Lung (tissue), 12 donors: ENCODE data around the gene HES7. TPM values are rescaled to one million over a fixed set of nuclear protein-coding genes. Genes with fewer than 3 reads are reported as not detected.

ENCODE experiments used
- ATAC-seq: fragments of 200-7000 bp; cut with Tn5 transposase; one replicate; pipeline ENCODE4 v1.9.1; 2020; ENCODE audit warnings: moderate number of reproducible peaks; ENCODE audit not compliant: insufficient read depth, low FRiP score
- DNase-seq, 3 donors: peaks; one replicate each; pipeline ENCODE4 v3.0.0-alpha.2; 2013 to 2017
- H3K27ac ChIP-seq, 2 donors: one replicate each; pipeline ENCODE4 v1.5.1; 2013; ENCODE audit warnings: mild to moderate bottlenecking in 2 of 2, moderate library complexity in 2 of 2, control low read depth in 1 of 2, inconsistent platforms in 1 of 2, low read depth in 1 of 2, low read length in 1 of 2
- H3K27me3 ChIP-seq, 3 donors: one replicate each; pipeline ENCODE4 v1.5.1; 2013; ENCODE audit warnings: low read length in 2 of 3; ENCODE audit not compliant: control insufficient read depth in 3 of 3, insufficient read depth in 3 of 3
- H3K36me3 ChIP-seq, 4 donors: one replicate each; pipeline ENCODE4 v1.5.1; 2013; ENCODE audit warnings: low read length in 4 of 4, mild to moderate bottlenecking in 1 of 4, moderate library complexity in 1 of 4; ENCODE audit not compliant: control insufficient read depth in 4 of 4, insufficient read depth in 4 of 4
- H3K4me1 ChIP-seq, 5 donors: one replicate each; pipeline ENCODE4 v1.5.1; 2013; ENCODE audit warnings: low read length in 5 of 5, mild to moderate bottlenecking in 2 of 5, moderate library complexity in 1 of 5; ENCODE audit not compliant: control insufficient read depth in 5 of 5, insufficient read depth in 5 of 5
- H3K4me3 ChIP-seq: one replicate; pipeline ENCODE4 v1.5.1; 2013; ENCODE audit warnings: mild to moderate bottlenecking, control low read depth, moderate library complexity
- H3K9ac ChIP-seq, 2 donors: one replicate each; pipeline ENCODE4 v1.5.1; 2013; ENCODE audit warnings: low read length in 2 of 2, control low read depth in 1 of 2; ENCODE audit not compliant: insufficient read depth in 1 of 2
- H3K9me3 ChIP-seq, 4 donors: one replicate each; pipeline ENCODE4 v1.5.1; 2013; ENCODE audit warnings: low read length in 3 of 4, mild to moderate bottlenecking in 1 of 4, moderate library complexity in 1 of 4; ENCODE audit not compliant: control insufficient read depth in 4 of 4, insufficient read depth in 3 of 4
- CTCF ChIP-seq: IDR thresholded peaks from 2 replicates; pipeline ENCODE4 v1.5.1; 2012; ENCODE audit warnings: mild to moderate bottlenecking; ENCODE audit errors: control extremely low read depth, extremely low read depth
- WGBS, 2 donors: extraction: QIAGEN DNeasy Blood & Tissue Kit; methylation state at CpG; one replicate each; pipeline ENCODE4 v1.1.7; 2013; 5-methylcytosine and 5-hydroxymethylcytosine counted together
- polyA plus RNA-seq, 2 donors: library from polyadenylated mRNA; stranded (reverse); fragments of 200-250 nt; gene quantifications; one replicate each; pipeline ENCODE4 v1.2.1, GENCODE V29; 2013
- total RNA-seq, 2 donors: library from RNA; depleted of rRNA in 1 of 2; stranded (reverse); fragments of >200 nt in 1 of 2; gene quantifications; one replicate each; pipeline ENCODE4 v1.2.1, GENCODE V29; 2014 to 2021
- donor health status: control.
- donor health status: control.
- donor health status: Bipolar disorder and iron deficiency.
- donor health status: healthy.
- donor health status: DM: yes; HTN: yes; CAD: no.

Gene HES7
- total and polyA plus RNA-seq, 4 donors: 0.22 to 0.55 (median 0.28) TPM; not detected in 1

DNA sequence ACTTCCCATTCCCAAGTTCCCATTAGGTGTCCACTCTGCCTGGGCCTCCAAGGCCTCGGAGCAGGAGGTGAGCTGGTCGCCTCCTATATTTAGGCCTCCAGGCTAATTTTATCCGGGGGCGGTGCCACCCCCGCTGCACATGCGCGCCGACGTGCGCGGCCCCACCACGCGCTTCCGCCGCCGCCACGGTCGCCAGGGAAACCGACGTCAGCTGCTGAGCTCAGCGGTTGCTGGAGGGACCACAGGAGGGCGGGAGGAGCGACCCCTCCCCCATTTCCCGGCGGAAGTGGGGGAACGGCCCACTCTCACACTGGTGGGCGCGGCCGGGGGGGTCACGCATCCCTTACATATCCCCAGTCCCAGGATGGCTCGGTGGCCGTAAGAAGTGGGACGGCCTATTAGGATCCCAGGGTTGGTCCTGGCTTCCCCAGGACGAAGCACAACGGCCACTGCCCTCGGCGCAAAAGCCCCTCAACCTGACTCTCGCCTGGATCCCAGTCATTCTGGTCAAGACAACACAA, 27.3 kb upstream of the HES7 start:
- no peak for TF ChIP-seq CTCF
- Histone ChIP-seq H3K36me3 (peaks cover 28 to 44% (median 34%) of the 10 kb centered on the region in 4 donors), H3K9me3 (no peaks in the 10 kb centered on the region), H3K4me3 (peak overlapping the region; percentile 77), H3K4me1 (peaks cover 5 to 54% (median 29%) of the 10 kb centered on the region in 5 donors), H3K9ac (peak overlapping the region; percentile 95 to 97), H3K27me3 (no peaks in the 10 kb centered on the region), H3K27ac (peak overlapping the region; percentile 98 to 99)
- 1 to 3% methylated on average over 35 to 38 of the region's 38 CpGs for WGBS, 2 donors
- DNase-seq (peak; percentile 93 to 96 (median 96)), ATAC-seq (peak; percentile 51)

DNA sequence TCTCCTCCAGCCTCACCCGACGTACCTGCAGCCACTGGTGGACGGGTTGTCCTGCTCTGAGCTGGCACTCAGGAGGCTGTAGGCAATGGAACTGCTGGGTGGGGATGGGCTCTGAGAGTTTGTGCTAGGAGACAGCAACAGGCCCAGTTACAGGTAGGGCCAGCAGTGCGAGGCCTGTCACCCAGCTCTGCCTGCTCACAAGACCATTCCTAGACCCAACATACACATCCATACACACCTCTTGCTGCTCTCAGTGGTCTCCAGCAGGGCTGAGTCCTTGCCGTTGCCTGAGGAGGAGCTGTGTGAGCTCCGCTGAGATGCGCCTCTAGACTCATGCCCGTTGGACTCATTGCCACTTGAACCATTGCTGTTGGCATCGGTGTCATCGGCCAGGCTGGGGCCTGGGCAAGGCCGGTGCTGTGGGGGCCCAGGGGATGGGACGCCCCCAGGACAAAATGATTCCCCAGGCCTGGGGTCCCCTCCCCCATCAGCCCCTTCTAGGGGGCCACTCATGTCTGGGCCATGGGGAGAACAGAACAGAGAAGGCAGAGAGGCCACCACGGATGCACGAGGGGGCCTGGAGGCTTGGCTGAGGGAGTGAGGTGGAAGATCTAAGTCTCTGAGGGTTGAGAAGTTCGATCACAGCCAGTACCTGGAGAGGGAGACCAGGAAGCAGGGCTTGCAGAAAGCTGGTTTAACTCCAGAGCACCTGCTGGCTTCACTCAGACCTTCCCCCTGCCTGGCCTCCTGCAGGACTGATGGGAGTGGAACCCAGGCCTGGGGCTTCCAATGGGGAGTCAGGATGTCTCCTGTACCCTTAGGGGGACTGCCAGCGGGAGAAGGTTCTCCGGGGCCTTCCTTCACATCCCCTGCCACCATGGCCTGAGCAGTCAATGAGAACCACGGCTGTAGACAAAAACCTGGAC, 26.6 kb upstream of the HES7 start:
- 73 to 79% methylated on average over 18 of the region's 18 CpGs for WGBS, 2 donors
- no peak for DNase-seq
- ATAC-seq: no peak
- Histone ChIP-seq H3K27me3 (no peaks in the 10 kb centered on the region), H3K9me3 (no peaks in the 10 kb centered on the region), H3K4me3 (peak overlapping the region; percentile 77), H3K4me1 (peaks cover 5 to 48% (median 26%) of the 10 kb centered on the region in 5 donors), H3K9ac (peak overlapping the region in 1 of 2 donors; percentile 2), H3K36me3 (peaks cover 32 to 51% (median 38%) of the 10 kb centered on the region in 4 donors), H3K27ac (peak overlapping the region; percentile 77 to 99)
- no peak for TF ChIP-seq CTCF

DNA sequence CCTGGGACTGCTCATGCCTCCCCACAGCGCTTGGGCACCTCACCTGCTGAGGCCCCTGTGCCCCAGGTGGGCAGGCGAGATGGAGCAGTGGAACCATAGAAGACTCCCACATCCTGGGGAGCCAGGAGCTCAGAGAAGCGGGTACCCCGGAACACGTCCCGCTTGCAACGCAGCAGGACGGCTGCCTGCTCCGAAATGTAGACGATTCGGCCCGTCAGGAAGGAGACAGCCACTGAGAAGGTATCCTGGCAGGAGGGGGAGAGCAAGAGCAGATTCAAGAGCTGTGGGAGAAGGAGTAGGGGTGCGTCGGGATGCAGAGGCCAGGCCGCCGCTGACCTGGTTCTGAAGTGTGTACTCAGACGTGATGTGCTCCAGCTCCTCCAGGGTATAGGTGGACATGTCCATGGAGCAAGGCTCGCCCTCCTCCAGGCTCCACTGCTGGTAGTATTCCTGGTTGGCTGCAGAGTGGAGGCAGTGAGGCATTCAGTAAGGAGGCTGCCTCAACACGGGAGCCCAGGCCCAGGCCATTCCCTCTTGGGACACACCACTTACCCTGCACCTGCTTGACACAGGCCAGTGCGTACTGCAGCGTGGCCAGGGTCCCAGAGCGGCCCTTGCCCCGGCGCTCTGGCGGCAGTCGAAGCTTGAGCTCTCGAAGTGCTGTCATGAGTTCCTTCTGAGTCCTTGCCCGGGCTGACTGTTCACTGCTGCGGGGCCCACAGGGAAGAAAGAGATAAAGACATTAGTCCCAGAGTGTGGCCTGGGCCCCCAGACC, 25.7 kb upstream of the HES7 start:
- no peak overlapping the region for H3K4me3 ChIP-seq
- DNase-seq (no peak), ATAC-seq (no peak)
- WGBS, 2 donors: 94 to 97% methylated on average over 27 to 29 of the region's 29 CpGs
- H3K4me1 ChIP-seq: peaks cover 5 to 39% (median 19%) of the 10 kb centered on the region in 5 donors
- H3K9me3 ChIP-seq: no peaks in the 10 kb centered on the region
- no peak for TF ChIP-seq CTCF
- H3K9ac ChIP-seq: no peak overlapping the region
- H3K27me3 ChIP-seq: no peaks in the 10 kb centered on the region
- H3K36me3 ChIP-seq: peaks cover 32 to 57% (median 42%) of the 10 kb centered on the region in 4 donors
- H3K27ac ChIP-seq: no peak overlapping the region
